Activated T-cell treated with anti-CD3 and anti-CD28 coated beads, Interleukin-2, amount 50 U/mL, for 24 hours (primary cell): ENCODE data around the gene PARP15.

ENCODE experiments used
- DNase-seq: peaks from one replicate; pipeline ENCODE4 v3.0.0-alpha.2; 2020
- H3K27ac Mint-ChIP-seq: 2 replicates; pipeline ENCODE4 v1.8.0; 2020; ENCODE audit warnings: mild to moderate bottlenecking, mixed read lengths
- H3K27me3 Mint-ChIP-seq: 2 replicates; pipeline ENCODE4 v1.8.0; 2020; ENCODE audit warnings: mixed read lengths
- H3K36me3 Mint-ChIP-seq: 2 replicates; pipeline ENCODE4 v1.8.0; 2020; ENCODE audit warnings: low read depth, mixed read lengths
- H3K4me1 Mint-ChIP-seq: 2 replicates; pipeline ENCODE4 v1.8.0; 2020; ENCODE audit warnings: low read depth, mixed read lengths
- H3K4me3 Mint-ChIP-seq: 2 replicates; pipeline ENCODE4 v1.8.0; 2020; ENCODE audit warnings: mild to moderate bottlenecking, moderate library complexity, mixed read lengths
- H3K9me3 Mint-ChIP-seq: 2 replicates; pipeline ENCODE4 v1.8.0; 2020; ENCODE audit warnings: mixed read lengths

Gene PARP15

GRCh38 chr3:122586773-122587485, 9.5 kb downstream of the PARP15 start:
- Mint-ChIP-seq H3K27me3 (no peaks in the 10 kb centered on the region), H3K36me3 (peaks cover 35% of the 10 kb centered on the region), H3K4me1 (peaks cover 47% of the 10 kb centered on the region)

DNA sequence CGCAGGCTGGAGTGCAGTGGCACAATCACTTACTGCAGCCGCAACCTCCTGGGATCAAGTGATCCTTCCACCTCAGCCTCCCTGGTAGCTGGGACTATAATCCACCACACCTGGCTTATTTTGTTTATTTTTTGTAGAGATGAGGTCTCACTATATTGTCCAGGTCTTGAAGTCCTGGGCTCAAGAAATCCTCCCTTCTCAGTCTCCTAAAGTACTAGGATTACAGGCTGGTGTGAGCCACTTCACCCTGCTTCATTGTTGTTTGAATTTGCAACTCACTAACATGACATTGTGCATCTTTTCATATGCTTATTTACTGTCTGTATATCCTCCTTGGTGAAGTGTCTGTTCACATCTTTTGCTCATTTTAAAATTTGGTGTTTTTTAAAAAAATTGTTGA, 10.1 kb downstream of the PARP15 start:
- no peak for DNase-seq
- Mint-ChIP-seq H3K4me3 (no peak overlapping the region), H3K9me3 (peaks cover 11% of the 10 kb centered on the region), H3K27ac (no peak overlapping the region), H3K4me1 (peaks cover 47% of the 10 kb centered on the region), H3K27me3 (no peaks in the 10 kb centered on the region), H3K36me3 (peaks cover 32% of the 10 kb centered on the region)

More at GRCh38 chr3:122586773-122587485, 9.5 kb downstream of the PARP15 start:
- no peak for DNase-seq
- Mint-ChIP-seq H3K9me3 (peaks cover 17% of the 10 kb centered on the region), H3K4me3 (no peak overlapping the region), H3K27ac (peak overlapping the region; percentile 38)

DNA sequence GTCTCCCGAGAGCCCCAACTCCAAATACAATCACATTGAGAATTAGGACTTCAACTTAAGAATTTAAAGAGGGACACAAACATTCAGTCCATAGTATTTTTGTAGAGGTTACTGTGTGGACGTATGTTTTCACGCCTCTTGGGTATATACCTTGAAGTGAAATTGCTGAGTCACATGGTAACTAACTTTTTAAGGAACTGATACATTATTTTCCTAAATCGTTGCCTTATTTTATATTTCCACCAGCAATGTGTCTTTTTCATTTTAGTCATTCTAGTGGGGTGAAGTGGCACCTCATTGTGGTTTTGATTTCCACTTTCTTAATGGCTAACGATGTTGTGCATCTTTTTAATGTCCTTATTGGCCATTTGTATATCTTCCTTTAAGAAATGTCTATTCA, 11.8 kb downstream of the PARP15 start:
- H3K27ac Mint-ChIP-seq = no peak overlapping the region
- no peak overlapping the region for H3K4me3 Mint-ChIP-seq
- H3K4me1 Mint-ChIP-seq = peaks cover 41% of the 10 kb centered on the region
- H3K27me3 Mint-ChIP-seq = no peaks in the 10 kb centered on the region
- no peaks in the 10 kb centered on the region for H3K9me3 Mint-ChIP-seq
- DNase-seq = no peak
- H3K36me3 Mint-ChIP-seq = peaks cover 19% of the 10 kb centered on the region

- Mint-ChIP-seq H3K27me3 (no peaks in the 10 kb centered on the region), H3K27ac (no peak overlapping the region), H3K36me3 (peaks cover 7% of the 10 kb centered on the region), H3K4me1 (peaks cover 33% of the 10 kb centered on the region), H3K4me3 (no peak overlapping the region), H3K9me3 (no peaks in the 10 kb centered on the region)
- DNase-seq = no peak
Observed at GRCh38 chr3:122590610-122591009, 13.2 kb downstream of the PARP15 start.

GRCh38 chr3:122594025-122594424, 16.6 kb downstream of the PARP15 start:
- DNase-seq = no peak
- no peaks in the 10 kb centered on the region for H3K27me3 Mint-ChIP-seq
- no peak overlapping the region for H3K27ac Mint-ChIP-seq
- no peak overlapping the region for H3K4me3 Mint-ChIP-seq
- H3K9me3 Mint-ChIP-seq = no peaks in the 10 kb centered on the region
- peaks cover 14% of the 10 kb centered on the region for H3K4me1 Mint-ChIP-seq
- H3K36me3 Mint-ChIP-seq = peaks cover 6% of the 10 kb centered on the region

GRCh38 chr3:122598151-122598550, 20.7 kb downstream of the PARP15 start:
- peaks cover 5% of the 10 kb centered on the region for H3K4me1 Mint-ChIP-seq
- DNase-seq = no peak
- no peaks in the 10 kb centered on the region for H3K36me3 Mint-ChIP-seq
- no peaks in the 10 kb centered on the region for H3K9me3 Mint-ChIP-seq
- no peaks in the 10 kb centered on the region for H3K27me3 Mint-ChIP-seq
- no peak overlapping the region for H3K4me3 Mint-ChIP-seq
- H3K27ac Mint-ChIP-seq = no peak overlapping the region

- Mint-ChIP-seq H3K9me3 (no peaks in the 10 kb centered on the region), H3K36me3 (no peaks in the 10 kb centered on the region), H3K27ac (no peak overlapping the region), H3K27me3 (no peaks in the 10 kb centered on the region), H3K4me1 (peaks cover 7% of the 10 kb centered on the region), H3K4me3 (no peak overlapping the region)
- no peak for DNase-seq
Observed at GRCh38 chr3:122598556-122598955, 21.1 kb downstream of the PARP15 start.

GRCh38 chr3:122602011-122602710, 24.7 kb downstream of the PARP15 start:
- no peak overlapping the region for H3K4me3 Mint-ChIP-seq
- H3K4me1 Mint-ChIP-seq = peaks cover 8% of the 10 kb centered on the region
- no peaks in the 10 kb centered on the region for H3K9me3 Mint-ChIP-seq
- H3K36me3 Mint-ChIP-seq = peaks cover 7% of the 10 kb centered on the region
- no peak overlapping the region for H3K27ac Mint-ChIP-seq
- DNase-seq = no peak
- H3K27me3 Mint-ChIP-seq = no peaks in the 10 kb centered on the region

DNA sequence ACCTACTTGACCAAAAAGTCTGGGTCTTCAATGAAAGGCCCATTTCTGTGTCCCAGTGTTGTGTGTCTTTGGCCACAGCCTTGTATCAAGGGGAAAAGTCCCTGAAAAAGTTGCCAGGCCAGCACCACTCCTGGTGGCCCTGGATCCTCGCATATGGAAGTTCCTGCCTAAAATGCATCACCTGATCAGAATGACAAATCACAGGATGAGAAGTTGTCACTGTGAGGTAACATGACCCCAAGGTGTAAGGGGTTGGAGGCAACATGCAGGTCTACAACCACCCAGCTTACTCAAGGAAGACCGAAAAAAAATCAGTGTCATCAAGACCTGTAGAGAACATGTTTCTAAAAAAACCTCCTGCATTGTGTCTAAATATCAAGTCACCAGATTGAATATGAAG, 25.6 kb downstream of the PARP15 start:
- H3K9me3 Mint-ChIP-seq = no peaks in the 10 kb centered on the region
- no peak for DNase-seq
- H3K27me3 Mint-ChIP-seq = no peaks in the 10 kb centered on the region
- H3K4me3 Mint-ChIP-seq = no peak overlapping the region
- peaks cover 7% of the 10 kb centered on the region for H3K36me3 Mint-ChIP-seq
- H3K4me1 Mint-ChIP-seq = peaks cover 12% of the 10 kb centered on the region
- H3K27ac Mint-ChIP-seq = no peak overlapping the region

- peaks cover 32% of the 10 kb centered on the region for H3K4me1 Mint-ChIP-seq
- DNase-seq = no peak
- peaks cover 8% of the 10 kb centered on the region for H3K9me3 Mint-ChIP-seq
- H3K27ac Mint-ChIP-seq = no peak overlapping the region
- H3K27me3 Mint-ChIP-seq = no peaks in the 10 kb centered on the region
- no peak overlapping the region for H3K4me3 Mint-ChIP-seq
- H3K36me3 Mint-ChIP-seq = peaks cover 23% of the 10 kb centered on the region
Observed at GRCh38 chr3:122606330-122606729, 28.9 kb downstream of the PARP15 start.

GRCh38 chr3:122608916-122609315, 31.5 kb downstream of the PARP15 start:
- peak overlapping the region; percentile 95 for H3K27ac Mint-ChIP-seq
- peaks cover 38% of the 10 kb centered on the region for H3K36me3 Mint-ChIP-seq
- no peak overlapping the region for H3K4me3 Mint-ChIP-seq
- H3K27me3 Mint-ChIP-seq = no peaks in the 10 kb centered on the region
- H3K4me1 Mint-ChIP-seq = peaks cover 35% of the 10 kb centered on the region
- peaks cover 8% of the 10 kb centered on the region for H3K9me3 Mint-ChIP-seq
- DNase-seq = no peak

DNA sequence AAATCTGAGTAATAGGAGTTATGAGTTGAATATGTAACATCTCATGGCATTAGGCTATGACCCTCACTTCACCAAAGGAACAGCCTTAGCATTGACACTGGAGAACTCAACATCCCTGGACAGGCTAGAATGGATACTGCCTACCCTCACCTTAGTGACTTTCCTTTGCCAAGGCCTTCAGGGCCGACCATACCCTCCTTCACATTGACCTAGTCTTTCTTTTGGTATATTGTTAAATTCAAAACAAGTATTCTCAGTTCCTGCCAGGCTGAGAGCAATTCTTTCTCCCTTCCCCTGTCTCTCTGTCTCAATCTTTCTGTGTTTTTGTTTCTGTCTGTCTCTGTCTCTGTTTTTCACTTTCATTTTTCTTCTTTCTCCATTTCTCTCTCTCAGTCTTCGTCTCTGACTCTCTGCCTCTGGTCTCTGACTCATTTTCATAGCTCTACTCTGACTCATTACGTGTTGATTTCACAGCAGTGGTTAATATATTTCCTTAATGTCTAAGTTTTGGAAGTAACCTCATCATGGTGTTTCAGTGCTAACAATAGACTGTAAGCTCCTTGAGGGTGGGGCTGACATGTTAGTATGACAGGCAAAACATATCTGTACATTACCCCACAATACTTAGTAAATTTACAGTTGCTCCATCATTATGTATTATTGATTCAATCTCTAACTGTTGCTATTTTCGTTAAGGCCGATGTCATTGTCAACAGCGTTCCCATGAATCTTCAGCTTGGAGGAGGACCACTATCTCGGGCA, 32.5 kb downstream of the PARP15 start:
- H3K27me3 Mint-ChIP-seq = no peaks in the 10 kb centered on the region
- H3K9me3 Mint-ChIP-seq = peaks cover 8% of the 10 kb centered on the region
- peak overlapping the region; percentile 95 for H3K27ac Mint-ChIP-seq
- H3K4me1 Mint-ChIP-seq = peaks cover 34% of the 10 kb centered on the region
- peak; percentile 58 for DNase-seq
- H3K36me3 Mint-ChIP-seq = peaks cover 41% of the 10 kb centered on the region
- peak overlapping the region; percentile 44 for H3K4me3 Mint-ChIP-seq

DNA sequence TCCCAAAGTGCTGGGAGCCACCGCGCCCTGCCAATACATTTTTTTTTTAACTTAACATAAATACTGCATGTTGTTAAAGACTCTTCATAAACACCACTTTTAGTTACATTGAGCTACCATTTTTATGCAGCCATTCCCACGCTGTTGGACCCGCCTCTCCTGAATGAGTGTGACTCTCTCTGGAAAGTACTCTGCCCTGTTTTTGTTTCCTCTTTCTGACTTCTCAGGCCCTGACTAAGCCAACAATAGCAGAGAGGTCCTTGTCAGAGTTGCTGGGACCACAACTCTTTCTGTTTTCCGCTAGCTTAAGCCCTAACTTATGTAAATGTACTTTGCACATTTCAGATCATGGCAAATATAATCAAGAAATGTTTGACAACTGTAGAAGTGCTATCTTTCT, 35.2 kb downstream of the PARP15 start:
- Mint-ChIP-seq H3K27me3 (no peaks in the 10 kb centered on the region), H3K36me3 (peaks cover 54% of the 10 kb centered on the region), H3K4me3 (no peak overlapping the region), H3K4me1 (peaks cover 33% of the 10 kb centered on the region), H3K27ac (no peak overlapping the region), H3K9me3 (peaks cover 8% of the 10 kb centered on the region)
- DNase-seq = no peak

GRCh38 chr3:122615303-122615702, 37.9 kb downstream of the PARP15 start:
- Mint-ChIP-seq H3K4me3 (no peak overlapping the region), H3K9me3 (peaks cover 6% of the 10 kb centered on the region), H3K27me3 (no peaks in the 10 kb centered on the region), H3K27ac (no peak overlapping the region), H3K36me3 (peaks cover 59% of the 10 kb centered on the region), H3K4me1 (peaks cover 12% of the 10 kb centered on the region)
- DNase-seq = no peak

DNA sequence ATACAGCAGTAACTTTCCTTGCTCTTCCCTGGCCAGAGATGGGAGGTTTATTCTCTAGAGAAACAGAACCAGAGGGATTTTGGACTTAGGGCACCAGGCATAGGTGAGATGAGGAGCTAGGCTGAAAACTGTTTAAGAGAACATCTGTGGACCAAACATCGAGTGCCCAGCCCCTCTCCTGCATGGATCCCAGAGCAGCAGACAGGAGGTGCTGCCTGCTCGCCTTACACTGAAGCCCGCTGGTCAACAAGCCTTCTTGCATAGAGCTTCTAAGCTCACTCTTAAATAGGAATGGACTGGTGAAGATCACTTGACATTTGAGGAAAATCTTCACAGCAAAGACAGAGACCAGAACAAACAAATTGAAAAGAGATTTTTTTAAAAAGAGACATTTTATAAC, 41.2 kb downstream of the PARP15 start:
- no peaks in the 10 kb centered on the region for H3K4me1 Mint-ChIP-seq
- no peak for DNase-seq
- H3K27me3 Mint-ChIP-seq = no peaks in the 10 kb centered on the region
- peaks cover 56% of the 10 kb centered on the region for H3K36me3 Mint-ChIP-seq
- H3K9me3 Mint-ChIP-seq = no peaks in the 10 kb centered on the region
- no peak overlapping the region for H3K27ac Mint-ChIP-seq
- H3K4me3 Mint-ChIP-seq = no peak overlapping the region
